HCT116 (cell line): ENCODE results near the gene AQP7. TPM values are rescaled to one million over a fixed set of nuclear protein-coding genes. Genes with fewer than 3 reads are reported as not detected.

ENCODE experiments used
- ATAC-seq: fragments of 200-7000 bp; cut with Tn5 transposase; 2 replicates; pipeline ENCODE4 v1.9.1; 2020; ENCODE audit warnings: mild to moderate bottlenecking, moderate library complexity
- BruUV-seq: library from RNA; stranded (reverse); fragments of 400-500 nt; replicated peaks from 2 replicates; lab custom pipeline; 2021; lab: Mats Ljungman, UMichigan
- CTCF ChIA-PET: fragments of 300-600 bp; sonication (Branson Sonifier 250); formaldehyde crosslinking; loops from one replicate; lab custom pipeline; 2021; ENCODE audit warnings: antibody characterized with exemption; lab: Charles Lee
- POLR2A ChIA-PET: fragments of 300-600, 350-600 bp; sonication (Branson Sonifier 250); formaldehyde crosslinking; loops from one replicate; lab custom pipeline; 2021; ENCODE audit warnings: antibody characterized with exemption; lab: Charles Lee
- RAD21 ChIA-PET, 2 experiments: fragments of 300-600 bp; sonication (Branson Sonifier 250); formaldehyde crosslinking; loops; one replicate each; lab custom pipeline; 2023; ENCODE audit warnings: low total read pairs in 2 of 2; ENCODE audit not compliant: uncharacterized antibody in 2 of 2, unreplicated experiment in 2 of 2, low non-redundant PET in 1 of 2; lab: Charles Lee
- DNase-seq: peaks from one replicate; pipeline ENCODE4 v3.0.0-alpha.2; 2010; ENCODE audit warnings: low read depth, low spot score
- H2AFZ ChIP-seq: fragments of 200-600 bp; shearing (Covaris generic), sonication (generic); 2 replicates; pipeline ENCODE4 v1.6.1; 2017; ENCODE audit warnings: low read depth, mixed run types, mixed read lengths, antibody characterized with exemption, low read length; ENCODE audit not compliant: poor library complexity, severe bottlenecking
- H3K27ac ChIP-seq: 2 replicates; pipeline ENCODE4 v1.5.1; 2012; ENCODE audit warnings: low read depth, low read length
- H3K27me3 ChIP-seq: fragments of 200-600 bp; sonication (generic); 2 replicates; pipeline ENCODE4 v1.6.1; 2016; ENCODE audit warnings: mixed run types, low read length, mixed read lengths; ENCODE audit not compliant: insufficient read depth
- H3K36me3 ChIP-seq, 2 experiments: fragments of 200-500 bp in 1 of 2; fragments of 200-600 bp in 1 of 2; sonication (Bioruptor generic) in 1 of 2; sonication (generic) in 1 of 2; 2 replicates each; pipeline versions ENCODE4 v1.5.1 to v1.6.1; 2014 to 2016; ENCODE audit warnings: low read length in 2 of 2, inconsistent platforms in 1 of 2, mixed read lengths in 1 of 2, mixed run types in 1 of 2; ENCODE audit not compliant: insufficient read depth in 2 of 2, control insufficient read depth in 1 of 2
- H3K4me1 ChIP-seq, 2 experiments: fragments of 200-600 bp in 1 of 2; sonication (generic) in 1 of 2; 2 replicates each; pipeline versions ENCODE4 v1.5.1 to v1.6.1; 2012 to 2017; ENCODE audit warnings: low read length in 2 of 2, inconsistent platforms in 1 of 2, mild to moderate bottlenecking in 1 of 2, mixed read lengths in 1 of 2, mixed run types in 1 of 2, moderate library complexity in 1 of 2; ENCODE audit not compliant: insufficient read depth in 2 of 2, control insufficient read depth in 1 of 2
- H3K4me2 ChIP-seq: fragments of 200-600 bp; sonication (generic); 2 replicates; pipeline ENCODE4 v1.6.1; 2017; ENCODE audit warnings: mixed run types, low read length, mixed read lengths
- H3K4me3 ChIP-seq, 2 experiments: fragments of 200-600 bp in 1 of 2; sonication (generic) in 1 of 2; replicated peaks in 1 of 2; 2 replicates each; pipeline ENCODE4 v1.5.1; 2011 to 2016; ENCODE audit warnings: low read length in 2 of 2, control low read depth in 1 of 2, low read depth in 1 of 2, mild to moderate bottlenecking in 1 of 2, mixed read lengths in 1 of 2, mixed run types in 1 of 2
- H3K79me2 ChIP-seq: fragments of 200-600 bp; sonication (generic); 2 replicates; pipeline ENCODE4 v1.6.1; 2017; ENCODE audit warnings: mild to moderate bottlenecking, mixed run types, low read length, moderate library complexity, mixed read lengths; ENCODE audit not compliant: insufficient read depth
- H3K9ac ChIP-seq: fragments of 200-600 bp; sonication (generic); 2 replicates; pipeline ENCODE4 v1.6.1; 2016; ENCODE audit warnings: low read length, mixed read lengths
- H3K9me2 ChIP-seq: fragments of 200-600 bp; sonication (generic), shearing (Covaris generic); 2 replicates; pipeline ENCODE4 v1.6.1; 2017; ENCODE audit warnings: mixed run types, mild to moderate bottlenecking, moderate library complexity; ENCODE audit not compliant: insufficient read depth
- H3K9me3 ChIP-seq, 2 experiments: fragments of 200-500 bp in 1 of 2; fragments of 200-600 bp in 1 of 2; sonication (Bioruptor generic) in 1 of 2; sonication (generic) in 1 of 2; 2 replicates each; pipeline ENCODE4 v1.6.1; 2014 to 2017; ENCODE audit warnings: low read length in 2 of 2, mixed read lengths in 2 of 2, inconsistent platforms in 1 of 2, low read depth in 1 of 2, mild to moderate bottlenecking in 1 of 2, mixed run types in 1 of 2, moderate library complexity in 1 of 2; ENCODE audit not compliant: control insufficient read depth in 1 of 2, insufficient read depth in 1 of 2
- H4K20me1 ChIP-seq: fragments of 200-600 bp; sonication (generic), shearing (Covaris generic); 2 replicates; pipeline ENCODE4 v1.6.1; 2017; ENCODE audit warnings: mixed run types, mild to moderate bottlenecking, moderate library complexity; ENCODE audit not compliant: insufficient read depth
- CBX3 ChIP-seq: IDR thresholded peaks from 2 replicates; pipeline ENCODE4 v1.6.1; 2012; ENCODE audit warnings: low read depth
- CEBPB ChIP-seq: IDR thresholded peaks from 2 replicates; pipeline ENCODE4 v1.6.1; 2012; ENCODE audit warnings: low read depth
- ELF1 ChIP-seq: IDR thresholded peaks from 2 replicates; pipeline ENCODE4 v1.6.1; 2012; ENCODE audit warnings: low read depth, borderline replicate concordance
- JUND ChIP-seq: IDR thresholded peaks from 2 replicates; pipeline ENCODE4 v1.6.1; 2012
- ZFX ChIP-seq: fragments of 450-650 bp; IDR thresholded peaks from 2 replicates; pipeline ENCODE4 v1.6.1; 2017
- intact Hi-C: fragments of 100-400 bp; cut with micrococcal nuclease; formaldehyde crosslinking; loops from 2 replicates; pipeline ENCODE4 v1.10.0; 2022
- total RNA-seq: library from RNA; stranded (reverse); gene quantifications from one replicate; pipeline ENCODE4 v1.2.1, GENCODE V29; 2021; ENCODE audit not compliant: unreplicated experiment
- TF ChIP-seq, protein P1 (sequence below): IDR thresholded peaks from 2 replicates; pipeline ENCODE4 v1.6.1; 2012
- TF ChIP-seq, protein P2 (sequence below): IDR thresholded peaks from 2 replicates; pipeline ENCODE4 v1.6.1; 2011; ENCODE audit warnings: mild to moderate bottlenecking, low read length, moderate library complexity; ENCODE audit not compliant: insufficient replicate concordance; ENCODE audit errors: extremely low read depth

AQP7 gene
- total RNA-seq, 1 experiment from 2014 or later: 0.96 TPM

GRCh38 chr9:33447799-33448553 is 45.6 kb upstream of the AQP7 start:
- no peaks in the 10 kb centered on the region for H4K20me1 ChIP-seq
- CTCF ChIA-PET: interaction anchor here (0.8 to 2.1 kb wide), 4 partner anchors 11 to 32 kb away, joined by 3 to 12 read pairs (median 6); no protein-coding TSS in a partner anchor
- POLR2A ChIA-PET: no interaction called here
- peaks cover 44 to 53% of the 10 kb centered on the region in 2 experiments for H3K4me1 ChIP-seq
- H3K9ac ChIP-seq: peak overlapping the region; percentile 38; the same call in 1 of the 2 replicates
- H3K36me3 ChIP-seq: no peaks in the 10 kb centered on the region
- peak overlapping the region; percentile 26 to 61 for H3K4me3 ChIP-seq
- no peaks in the 10 kb centered on the region for H3K9me2 ChIP-seq
- BruUV-seq: no TSS peak
- H2AFZ ChIP-seq: no peak overlapping the region
- H3K9me3 ChIP-seq: no peaks in the 10 kb centered on the region
- no peaks in the 10 kb centered on the region for H3K27me3 ChIP-seq
- no peak overlapping the region for H3K27ac ChIP-seq
- TF ChIP-seq ELF1 (no peak), CBX3 (no peak), ZFX (no peak), JUND (no peak), CEBPB (no peak)
- TF ChIP-seq, protein P1, sequence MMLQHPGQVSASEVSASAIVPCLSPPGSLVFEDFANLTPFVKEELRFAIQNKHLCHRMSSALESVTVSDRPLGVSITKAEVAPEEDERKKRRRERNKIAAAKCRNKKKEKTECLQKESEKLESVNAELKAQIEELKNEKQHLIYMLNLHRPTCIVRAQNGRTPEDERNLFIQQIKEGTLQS: no peak
- TF ChIP-seq, protein P2, sequence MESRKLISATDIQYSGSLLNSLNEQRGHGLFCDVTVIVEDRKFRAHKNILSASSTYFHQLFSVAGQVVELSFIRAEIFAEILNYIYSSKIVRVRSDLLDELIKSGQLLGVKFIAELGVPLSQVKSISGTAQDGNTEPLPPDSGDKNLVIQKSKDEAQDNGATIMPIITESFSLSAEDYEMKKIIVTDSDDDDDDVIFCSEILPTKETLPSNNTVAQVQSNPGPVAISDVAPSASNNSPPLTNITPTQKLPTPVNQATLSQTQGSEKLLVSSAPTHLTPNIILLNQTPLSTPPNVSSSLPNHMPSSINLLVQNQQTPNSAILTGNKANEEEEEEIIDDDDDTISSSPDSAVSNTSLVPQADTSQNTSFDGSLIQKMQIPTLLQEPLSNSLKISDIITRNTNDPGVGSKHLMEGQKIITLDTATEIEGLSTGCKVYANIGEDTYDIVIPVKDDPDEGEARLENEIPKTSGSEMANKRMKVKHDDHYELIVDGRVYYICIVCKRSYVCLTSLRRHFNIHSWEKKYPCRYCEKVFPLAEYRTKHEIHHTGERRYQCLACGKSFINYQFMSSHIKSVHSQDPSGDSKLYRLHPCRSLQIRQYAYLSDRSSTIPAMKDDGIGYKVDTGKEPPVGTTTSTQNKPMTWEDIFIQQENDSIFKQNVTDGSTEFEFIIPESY: no peak
- ATAC-seq (no peak), DNase-seq (no peak)
- RAD21 ChIA-PET: no interaction called here
- intact Hi-C loops: no loop called here
- peak overlapping the region; percentile 97 for H3K4me2 ChIP-seq
- H3K79me2 ChIP-seq: no peaks in the 10 kb centered on the region
